ENCODE data around the gene LYZL2. TPM values are rescaled to one million over a fixed set of nuclear protein-coding genes. Genes with fewer than 3 reads are reported as not detected.

Gene LYZL2
- total RNA-seq, 1 experiment from 2014 or later, result not detected

GRCh38 chr10:30630571-30630970 lies 1.0 kb upstream of the LYZL2 start:
- intact Hi-C loops (cut with micrococcal nuclease), result no loop called here
- no peak for DNase-seq (ENCODE audit: low read depth, low spot score)
- no peak for ATAC-seq
- Histone ChIP-seq H3K4me3 (replicated peaks in 1 of 2; ENCODE audit: low read depth in 1 of 2, low read length in 2 of 2) (no peak overlapping the region), H3K4me1 (ENCODE audit: control insufficient read depth in 1 of 2, insufficient read depth in 2 of 2, low read length in 2 of 2) (no peaks in the 10 kb centered on the region), H3K4me2 (ENCODE audit: low read length) (no peak overlapping the region), H4K20me1 (ENCODE audit: insufficient read depth) (no peaks in the 10 kb centered on the region), H3K9me3 (ENCODE audit: control insufficient read depth in 1 of 2, insufficient read depth in 1 of 2, low read depth in 1 of 2, low read length in 2 of 2) (no peaks in the 10 kb centered on the region), H3K27ac (ENCODE audit: low read depth, low read length) (no peak overlapping the region), H3K9me2 (ENCODE audit: insufficient read depth) (no peaks in the 10 kb centered on the region), H3K36me3 (ENCODE audit: control insufficient read depth in 1 of 2, insufficient read depth in 2 of 2, low read length in 2 of 2) (no peaks in the 10 kb centered on the region), H3K27me3 (ENCODE audit: insufficient read depth, low read length) (no peaks in the 10 kb centered on the region), H3K79me2 (ENCODE audit: insufficient read depth, low read length) (no peaks in the 10 kb centered on the region), H3K9ac (ENCODE audit: low read length) (no peak overlapping the region), H2AFZ (ENCODE audit: low read depth, low read length, poor library complexity, severe bottlenecking) (no peak overlapping the region)
- BruUV-seq (replicated peaks), result no TSS peak
- ChIA-PET CTCF (interaction anchor here (2.8 kb wide), 1 partner anchor 9 kb away, joined by 19 read pairs; no protein-coding TSS in a partner anchor), POLR2A (no interaction called here), RAD21 (ENCODE audit: low non-redundant PET in 1 of 2, low total read pairs in 2 of 2, uncharacterized antibody in 2 of 2, unreplicated experiment in 2 of 2) (interaction anchor here in 1 of 2 experiments (0.7 kb wide), 1 partner anchor 9 kb away, joined by 5 read pairs; no protein-coding TSS in a partner anchor)
- TF ChIP-seq POLR2A (IDR thresholded peaks at IDR 0.05; ENCODE audit: borderline replicate concordance, extremely low read depth, insufficient read depth, insufficient read length) (no peak), EZH2phosphoT487 (IDR thresholded peaks at IDR 0.05; ENCODE audit: borderline replicate concordance) (no peak), ELF1 (IDR thresholded peaks at IDR 0.05; ENCODE audit: borderline replicate concordance, low read depth) (no peak), SP1 (IDR thresholded peaks at IDR 0.05; ENCODE audit: low read depth) (no peak), RAD21 (IDR thresholded peaks at IDR 0.05; ENCODE audit: low read depth) (no peak), MAX (IDR thresholded peaks at IDR 0.05) (no peak), ZBTB33 (IDR thresholded peaks at IDR 0.05; ENCODE audit: extremely low read depth, insufficient replicate concordance, low read length) (no peak), TCF7L2 (IDR thresholded peaks at IDR 0.05; ENCODE audit: borderline replicate concordance, extremely low read depth, insufficient read depth, insufficient read length) (no peak), ZNF274 (IDR thresholded peaks at IDR 0.05; ENCODE audit: low read depth, low read length) (no peak), SRF (IDR thresholded peaks at IDR 0.05; ENCODE audit: low read depth) (no peak), EGR1 (IDR thresholded peaks at IDR 0.05; ENCODE audit: low read depth) (no peak), ZFX (IDR thresholded peaks at IDR 0.05) (no peak), FOSL1 (IDR thresholded peaks at IDR 0.05; ENCODE audit: low read depth) (no peak)
- TF ChIP-seq, protein P1, sequence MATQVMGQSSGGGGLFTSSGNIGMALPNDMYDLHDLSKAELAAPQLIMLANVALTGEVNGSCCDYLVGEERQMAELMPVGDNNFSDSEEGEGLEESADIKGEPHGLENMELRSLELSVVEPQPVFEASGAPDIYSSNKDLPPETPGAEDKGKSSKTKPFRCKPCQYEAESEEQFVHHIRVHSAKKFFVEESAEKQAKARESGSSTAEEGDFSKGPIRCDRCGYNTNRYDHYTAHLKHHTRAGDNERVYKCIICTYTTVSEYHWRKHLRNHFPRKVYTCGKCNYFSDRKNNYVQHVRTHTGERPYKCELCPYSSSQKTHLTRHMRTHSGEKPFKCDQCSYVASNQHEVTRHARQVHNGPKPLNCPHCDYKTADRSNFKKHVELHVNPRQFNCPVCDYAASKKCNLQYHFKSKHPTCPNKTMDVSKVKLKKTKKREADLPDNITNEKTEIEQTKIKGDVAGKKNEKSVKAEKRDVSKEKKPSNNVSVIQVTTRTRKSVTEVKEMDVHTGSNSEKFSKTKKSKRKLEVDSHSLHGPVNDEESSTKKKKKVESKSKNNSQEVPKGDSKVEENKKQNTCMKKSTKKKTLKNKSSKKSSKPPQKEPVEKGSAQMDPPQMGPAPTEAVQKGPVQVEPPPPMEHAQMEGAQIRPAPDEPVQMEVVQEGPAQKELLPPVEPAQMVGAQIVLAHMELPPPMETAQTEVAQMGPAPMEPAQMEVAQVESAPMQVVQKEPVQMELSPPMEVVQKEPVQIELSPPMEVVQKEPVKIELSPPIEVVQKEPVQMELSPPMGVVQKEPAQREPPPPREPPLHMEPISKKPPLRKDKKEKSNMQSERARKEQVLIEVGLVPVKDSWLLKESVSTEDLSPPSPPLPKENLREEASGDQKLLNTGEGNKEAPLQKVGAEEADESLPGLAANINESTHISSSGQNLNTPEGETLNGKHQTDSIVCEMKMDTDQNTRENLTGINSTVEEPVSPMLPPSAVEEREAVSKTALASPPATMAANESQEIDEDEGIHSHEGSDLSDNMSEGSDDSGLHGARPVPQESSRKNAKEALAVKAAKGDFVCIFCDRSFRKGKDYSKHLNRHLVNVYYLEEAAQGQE (IDR thresholded peaks at IDR 0.05; ENCODE audit: low read depth), result no peak
- TF ChIP-seq, protein P2, sequence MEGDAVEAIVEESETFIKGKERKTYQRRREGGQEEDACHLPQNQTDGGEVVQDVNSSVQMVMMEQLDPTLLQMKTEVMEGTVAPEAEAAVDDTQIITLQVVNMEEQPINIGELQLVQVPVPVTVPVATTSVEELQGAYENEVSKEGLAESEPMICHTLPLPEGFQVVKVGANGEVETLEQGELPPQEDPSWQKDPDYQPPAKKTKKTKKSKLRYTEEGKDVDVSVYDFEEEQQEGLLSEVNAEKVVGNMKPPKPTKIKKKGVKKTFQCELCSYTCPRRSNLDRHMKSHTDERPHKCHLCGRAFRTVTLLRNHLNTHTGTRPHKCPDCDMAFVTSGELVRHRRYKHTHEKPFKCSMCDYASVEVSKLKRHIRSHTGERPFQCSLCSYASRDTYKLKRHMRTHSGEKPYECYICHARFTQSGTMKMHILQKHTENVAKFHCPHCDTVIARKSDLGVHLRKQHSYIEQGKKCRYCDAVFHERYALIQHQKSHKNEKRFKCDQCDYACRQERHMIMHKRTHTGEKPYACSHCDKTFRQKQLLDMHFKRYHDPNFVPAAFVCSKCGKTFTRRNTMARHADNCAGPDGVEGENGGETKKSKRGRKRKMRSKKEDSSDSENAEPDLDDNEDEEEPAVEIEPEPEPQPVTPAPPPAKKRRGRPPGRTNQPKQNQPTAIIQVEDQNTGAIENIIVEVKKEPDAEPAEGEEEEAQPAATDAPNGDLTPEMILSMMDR (IDR thresholded peaks at IDR 0.05 in 2 of 3, conservative IDR thresholded peaks at IDR 0.05 in 1 of 3; ENCODE audit: borderline replicate concordance in 1 of 3, insufficient read depth in 1 of 3, low read depth in 2 of 3, low read length in 2 of 3), result no peak
- TF ChIP-seq, protein P3, sequence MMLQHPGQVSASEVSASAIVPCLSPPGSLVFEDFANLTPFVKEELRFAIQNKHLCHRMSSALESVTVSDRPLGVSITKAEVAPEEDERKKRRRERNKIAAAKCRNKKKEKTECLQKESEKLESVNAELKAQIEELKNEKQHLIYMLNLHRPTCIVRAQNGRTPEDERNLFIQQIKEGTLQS (IDR thresholded peaks at IDR 0.05), result no peak
